IMR-90 (cell line): Measurements from ENCODE around the gene SUPT16H. TPM values are rescaled to one million over a fixed set of nuclear protein-coding genes. Genes with fewer than 3 reads are reported as not detected.

ENCODE experiments used
- ATAC-seq: fragments of 200-7000 bp; cut with Tn5 transposase; 2 replicates; pipeline ENCODE4 v1.9.1; 2020; ENCODE audit warnings: low read depth, mild to moderate bottlenecking, moderate library complexity
- BruUV-seq: library from RNA; stranded (reverse); fragments of 400-500 nt; replicated peaks from 2 replicates; lab custom pipeline; 2021; lab: Mats Ljungman, UMichigan
- CTCF ChIA-PET: fragments of 300-600 bp; formaldehyde crosslinking; extraction: SDS; loops from one replicate; lab custom pipeline; 2021; ENCODE audit warnings: antibody characterized with exemption; lab: Yijun Ruan, JAX
- POLR2A ChIA-PET: fragments of 300-600 bp; sonication (Branson Sonifier 250); formaldehyde crosslinking; loops from one replicate; lab custom pipeline; 2022; ENCODE audit warnings: antibody characterized with exemption; ENCODE audit not compliant: unreplicated experiment; lab: Charles Lee
- DNase-seq: peaks from one replicate; pipeline ENCODE4 v3.0.0; 2013
- H2AFZ ChIP-seq: replicated peaks from 2 replicates; pipeline ENCODE3; 2013; ENCODE audit warnings: low read length, mild to moderate bottlenecking; ENCODE audit not compliant: poor library complexity
- H2AK5ac ChIP-seq: 2 replicates; pipeline ENCODE4 v1.6.1; 2013; ENCODE audit warnings: low read depth, low read length, inconsistent platforms
- H2AK9ac ChIP-seq: replicated peaks from 2 replicates; pipeline ENCODE3; 2013; ENCODE audit warnings: mild to moderate bottlenecking, low read depth, low read length, moderate library complexity; ENCODE audit not compliant: poor library complexity
- H2BK120ac ChIP-seq: 2 replicates; pipeline ENCODE4 v1.6.1; 2013; ENCODE audit warnings: low read depth, low read length, inconsistent platforms
- H2BK15ac ChIP-seq: 3 replicates; pipeline ENCODE4 v1.6.1; 2013; ENCODE audit warnings: low read depth, low read length, inconsistent platforms
- H2BK20ac ChIP-seq: 2 replicates; pipeline ENCODE4 v1.6.1; 2013; ENCODE audit warnings: low read depth, mild to moderate bottlenecking, inconsistent platforms, low read length, moderate library complexity
- H2BK5ac ChIP-seq: 2 replicates; pipeline ENCODE4 v1.6.1; 2013; ENCODE audit warnings: mild to moderate bottlenecking, low read depth, low read length, inconsistent platforms; ENCODE audit not compliant: poor library complexity, severe bottlenecking
- H3K14ac ChIP-seq: replicated peaks from 2 replicates; pipeline ENCODE4 v1.6.1; 2013; ENCODE audit warnings: low read depth, low read length, inconsistent platforms
- H3K18ac ChIP-seq: 2 replicates; pipeline ENCODE4 v1.6.1; 2013; ENCODE audit warnings: low read depth, low read length, control low read depth
- H3K23ac ChIP-seq: 2 replicates; pipeline ENCODE4 v1.6.1; 2013; ENCODE audit warnings: low read depth, low read length, inconsistent platforms
- H3K27ac ChIP-seq: 2 replicates; pipeline ENCODE4 v1.5.1; 2013; ENCODE audit warnings: mild to moderate bottlenecking, control low read depth, low read length; ENCODE audit not compliant: insufficient read depth
- H3K27me3 ChIP-seq: 2 replicates; pipeline ENCODE4 v1.6.1; 2013; ENCODE audit warnings: low read length; ENCODE audit not compliant: control insufficient read depth, insufficient read depth
- H3K36me3 ChIP-seq: 2 replicates; pipeline ENCODE4 v1.6.1; 2013; ENCODE audit warnings: low read length, mixed read lengths; ENCODE audit not compliant: control insufficient read depth, insufficient read depth
- H3K4ac ChIP-seq: 2 replicates; pipeline ENCODE4 v1.6.1; 2013; ENCODE audit warnings: low read depth, low read length, inconsistent platforms
- H3K4me1 ChIP-seq: 2 replicates; pipeline ENCODE4 v1.6.1; 2013; ENCODE audit warnings: low read length, mixed read lengths; ENCODE audit not compliant: control insufficient read depth, insufficient read depth
- H3K4me2 ChIP-seq: 2 replicates; pipeline ENCODE4 v1.6.1; 2013; ENCODE audit warnings: low read depth, mild to moderate bottlenecking, control low read depth, low read length, moderate library complexity
- H3K4me3 ChIP-seq: 2 replicates; pipeline ENCODE4 v1.5.1; 2013; ENCODE audit warnings: low read depth, mild to moderate bottlenecking, control low read depth, low read length, moderate library complexity; ENCODE audit not compliant: insufficient read depth
- H3K56ac ChIP-seq: 2 replicates; pipeline ENCODE4 v1.6.1; 2013; ENCODE audit warnings: low read length, inconsistent platforms; ENCODE audit not compliant: insufficient read depth; ENCODE audit errors: extremely low read depth
- H3K79me1 ChIP-seq, 2 experiments: 2 replicates each; pipeline ENCODE4 v1.6.1; 2013; ENCODE audit warnings: low read length in 2 of 2, inconsistent platforms in 1 of 2, low read depth in 1 of 2
- H3K9ac ChIP-seq: 2 replicates; pipeline ENCODE4 v1.6.1; 2013; ENCODE audit warnings: low read depth, low read length, control low read depth
- H3K9me1 ChIP-seq: 2 replicates; pipeline ENCODE4 v1.6.1; 2013; ENCODE audit warnings: low read length, inconsistent platforms; ENCODE audit not compliant: insufficient read depth
- H3K9me3 ChIP-seq: 2 replicates; pipeline ENCODE4 v1.6.1; 2013; ENCODE audit warnings: low read length; ENCODE audit not compliant: control insufficient read depth, insufficient read depth
- H4K20me1 ChIP-seq: 2 replicates; pipeline ENCODE4 v1.6.1; 2013; ENCODE audit warnings: low read length, inconsistent platforms; ENCODE audit not compliant: insufficient read depth
- H4K5ac ChIP-seq: 2 replicates; pipeline ENCODE4 v1.6.1; 2013; ENCODE audit warnings: mild to moderate bottlenecking, low read depth, low read length, control low read depth
- H4K8ac ChIP-seq, 2 experiments: 2 replicates each; pipeline ENCODE4 v1.6.1; 2013; ENCODE audit warnings: low read depth in 2 of 2, low read length in 2 of 2, control low read depth in 1 of 2, inconsistent platforms in 1 of 2
- H4K91ac ChIP-seq: 2 replicates; pipeline ENCODE4 v1.6.1; 2013; ENCODE audit warnings: low read depth, low read length, inconsistent platforms; ENCODE audit not compliant: insufficient read depth
- CHD1 ChIP-seq: IDR thresholded peaks from 2 replicates; pipeline ENCODE4 v1.6.1; 2012; ENCODE audit warnings: low read depth, low read length, improper control_type of control experiment
- CTCF ChIP-seq: conservative IDR thresholded peaks from 2 replicates; pipeline ENCODE4 v1.5.1; 2012; ENCODE audit warnings: mild to moderate bottlenecking, low read depth, low read length, improper control_type of control experiment
- MAZ ChIP-seq: IDR thresholded peaks from 2 replicates; pipeline ENCODE4 v1.6.1; 2012; ENCODE audit warnings: low read depth, mild to moderate bottlenecking, low read length, improper control_type of control experiment, moderate library complexity, borderline replicate concordance
- NFE2L2 ChIP-seq: fragments of 150-350 bp; IDR thresholded peaks from 2 replicates; pipeline ENCODE4 v1.6.1; 2016; ENCODE audit warnings: low read depth, mild to moderate bottlenecking, low read length
- POLR2A ChIP-seq: IDR thresholded peaks from 2 replicates; pipeline ENCODE4 v1.6.1; 2012; ENCODE audit warnings: mild to moderate bottlenecking, low read depth, low read length
- USF2 ChIP-seq: fragments of 150-350 bp; IDR thresholded peaks from 2 replicates; pipeline ENCODE4 v1.6.1; 2017; ENCODE audit warnings: mild to moderate bottlenecking, antibody characterized with exemption, low read length, low read depth
- WGBS, 2 experiments: methylation state at CpG; one replicate each; pipeline versions ENCODE4 v1.1.5 to v1.1.7; 2013; ENCODE audit warnings: missing lambda C conversion rate in 2 of 2; ENCODE audit not compliant: insufficient read length in 1 of 2; ENCODE audit errors: extremely low coverage in 2 of 2; 5-methylcytosine and 5-hydroxymethylcytosine counted together
- dilution Hi-C: fragments of 300-500 bp; cut with HindIII; formaldehyde crosslinking; loops from one replicate; pipeline ENCODE4 v1.14.3; 2018; ENCODE audit warnings: low sequenced_read_pairs; ENCODE audit not compliant: unreplicated experiment
- in situ Hi-C: fragments of 300-500 bp; cut with MboI; formaldehyde crosslinking; loops from 3 replicates; pipeline ENCODE4 v1.14.3; 2019; ENCODE audit warnings: low sequenced_read_pairs, inconsistent platforms, mixed read lengths
- intact Hi-C: fragments of 100-400 bp; cut with micrococcal nuclease; formaldehyde crosslinking; loops from 2 replicates; pipeline ENCODE4 v1.10.0; 2022
- polyA plus RNA-seq, 3 experiments: library from polyadenylated mRNA; depleted of rRNA; stranded (reverse); fragments of >200 nt; gene quantifications; 2 replicates each; pipeline ENCODE4 v1.2.3, GENCODE V29; 2012; ENCODE audit warnings: low replicate concordance in 1 of 3
- total RNA-seq: library from RNA; depleted of rRNA; stranded (reverse); fragments of >200 nt; gene quantifications from 2 replicates; pipeline ENCODE4 v1.2.3, GENCODE V29; 2012
- TF ChIP-seq, protein P1 (sequence below): fragments of 150-350 bp; IDR thresholded peaks from 2 replicates; pipeline ENCODE4 v1.6.1; 2016; ENCODE audit warnings: low read depth, mild to moderate bottlenecking, low read length, moderate library complexity, borderline replicate concordance

The SUPT16H gene
- total and polyA plus RNA-seq, 2 of the 4 experiments (the other 2 are of a cell fraction), result 50.6 to 103 TPM

DNA sequence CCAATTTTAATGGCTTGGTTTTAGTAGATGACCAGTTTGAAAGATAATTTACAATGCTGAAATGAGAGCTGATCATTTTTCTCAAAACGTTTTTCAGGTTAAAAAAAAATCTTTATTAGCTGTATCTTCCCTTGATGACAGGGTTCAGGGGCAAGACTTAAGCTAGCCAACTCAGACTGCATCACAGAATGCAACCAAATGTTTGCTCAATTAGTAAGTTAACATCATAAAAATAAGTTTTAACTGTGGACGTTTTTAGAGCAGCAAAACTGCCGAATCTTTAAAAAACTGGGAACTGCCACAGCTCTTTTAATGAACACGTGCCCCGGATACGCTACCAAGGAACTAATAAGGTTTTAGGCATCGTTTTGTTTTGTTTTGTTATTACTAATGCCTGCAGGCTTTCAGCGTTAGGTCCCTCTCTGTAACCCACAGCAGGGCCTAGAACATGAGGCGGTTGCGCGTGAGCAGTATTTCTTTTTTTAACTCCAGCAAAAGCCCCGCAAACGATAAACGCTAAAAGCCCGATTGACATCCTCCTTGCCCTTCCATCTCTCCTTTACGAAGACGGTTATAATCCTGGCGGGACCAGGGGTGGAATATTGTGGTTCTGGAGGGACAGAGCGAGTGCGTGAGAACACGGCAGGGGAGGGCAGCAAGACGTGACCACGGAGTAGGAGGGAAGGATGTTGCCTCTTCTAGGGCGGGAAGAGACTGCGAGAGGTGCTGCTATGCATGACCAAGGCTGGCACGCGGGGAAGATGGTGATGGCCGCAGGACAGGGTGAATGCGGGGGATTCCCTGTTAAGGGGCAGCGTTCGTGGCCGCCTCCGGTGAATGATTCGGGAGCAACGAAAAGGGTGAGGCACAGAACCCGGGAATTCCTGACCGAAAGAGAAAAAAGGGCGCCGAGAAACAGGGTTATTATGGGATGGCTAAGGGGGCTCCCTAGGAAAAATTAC, 652 bp downstream of the SUPT16H start:
- H3K4me3 ChIP-seq, result peak overlapping the region; percentile 94
- no peak for TF ChIP-seq NFE2L2
- peak; percentile 29; the same call in 1 of the 2 replicates for TF ChIP-seq USF2
- TF ChIP-seq, protein P1, sequence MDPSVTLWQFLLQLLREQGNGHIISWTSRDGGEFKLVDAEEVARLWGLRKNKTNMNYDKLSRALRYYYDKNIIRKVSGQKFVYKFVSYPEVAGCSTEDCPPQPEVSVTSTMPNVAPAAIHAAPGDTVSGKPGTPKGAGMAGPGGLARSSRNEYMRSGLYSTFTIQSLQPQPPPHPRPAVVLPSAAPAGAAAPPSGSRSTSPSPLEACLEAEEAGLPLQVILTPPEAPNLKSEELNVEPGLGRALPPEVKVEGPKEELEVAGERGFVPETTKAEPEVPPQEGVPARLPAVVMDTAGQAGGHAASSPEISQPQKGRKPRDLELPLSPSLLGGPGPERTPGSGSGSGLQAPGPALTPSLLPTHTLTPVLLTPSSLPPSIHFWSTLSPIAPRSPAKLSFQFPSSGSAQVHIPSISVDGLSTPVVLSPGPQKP, result no peak
- TF ChIP-seq MAZ, result no peak; the same call in 1 of the 2 replicates
- no peak for TF ChIP-seq CHD1
- TF ChIP-seq POLR2A, result no peak; the same call in 1 of the 2 replicates
- TF ChIP-seq CTCF, result no peak
- H3K23ac ChIP-seq, result peak overlapping the region; percentile 80
- H3K56ac ChIP-seq, result peak overlapping the region; percentile 90
- no peak overlapping the region for H2BK20ac ChIP-seq
- TSS peak; percentile 42 for BruUV-seq
- peak overlapping the region; percentile 67 for H3K27ac ChIP-seq
- peak overlapping the region; percentile 80 for H3K14ac ChIP-seq
- H3K18ac ChIP-seq, result peak overlapping the region; percentile 7; the same call in 1 of the 2 replicates
- DNase-seq (peak; percentile 51), ATAC-seq (peak; percentile 49)
- POLR2A ChIA-PET, result interaction anchor here (0.5 kb wide), 1 partner anchor 65 kb away, joined by 3 read pairs; no protein-coding TSS in a partner anchor
- H3K27me3 ChIP-seq, result no peaks in the 10 kb centered on the region
- peaks cover 4 to 27% of the 10 kb centered on the region in 2 experiments; a peak in 2 of 4 replicates for H3K79me1 ChIP-seq
- H3K4me2 ChIP-seq, result peak overlapping the region; percentile 96
- peaks cover 11% of the 10 kb centered on the region for H3K36me3 ChIP-seq
- peak overlapping the region; percentile 68 to 91 for H4K8ac ChIP-seq
- CTCF ChIA-PET, result interaction anchor here (0.7 kb wide), 1 partner anchor 174 kb away, joined by 3 read pairs; no protein-coding TSS in a partner anchor
- H3K9me1 ChIP-seq, result no peaks in the 10 kb centered on the region
- H4K20me1 ChIP-seq, result peaks cover 20% of the 10 kb centered on the region
- H2BK15ac ChIP-seq, result no peak overlapping the region; the same call in 2 of the 3 replicates
- H4K91ac ChIP-seq, result peak overlapping the region; percentile 77
- peak overlapping the region; percentile 95 for H2AK5ac ChIP-seq
- peak overlapping the region; percentile 90 for H2BK5ac ChIP-seq
- 3% methylated on average over 15 of the region's 39 CpGs; no CpG with 5 or more reads in 1 of the 2 experiments for WGBS, 2 experiments
- in situ Hi-C loops, result no loop called here
- 0 out of 2 replicates have a peak overlapping the region, but pooled peaks have one; percentile 16 for H2BK120ac ChIP-seq
- dilution Hi-C loops, result no loop called here
- no peaks in the 10 kb centered on the region for H3K9me3 ChIP-seq
- peak overlapping the region; percentile 34 for H4K5ac ChIP-seq
- intact Hi-C loops, result loop anchor here (1.0 to 5.0 kb wide), 2 partner anchors 116 to 142 kb away; partner anchors contain the start of gene HNRNPC
- no peaks in the 10 kb centered on the region for H3K4me1 ChIP-seq
- peak overlapping the region; percentile 97 for H2AK9ac ChIP-seq
- peak overlapping the region; percentile 85 for H3K4ac ChIP-seq
- peak overlapping the region; percentile 95 for H2AFZ ChIP-seq
- H3K9ac ChIP-seq, result peak overlapping the region; percentile 89
